Cardiac muscle cell (in vitro differentiated cells and primary cell): ENCODE data around the gene CBFA2T3. TPM values are rescaled to one million over a fixed set of nuclear protein-coding genes. Genes with fewer than 3 reads are reported as not detected.
A peak's percentile ranks its signal among the peaks of the same experiment; 100 is the strongest.

Experiments used
- DNase-seq, 2 donors: peaks; one replicate each; pipeline versions ENCODE4 v3.0.0 to v3.0.0-alpha.2; 2010 to 2017; ENCODE audit warnings: low read depth in 1 of 2, low spot score in 1 of 2
- H3K27ac ChIP-seq: fragments of 200-600 bp; sonication (generic); 2 replicates; pipeline ENCODE4 v1.5.1; 2016
- H3K27me3 ChIP-seq: fragments of 200-600 bp; sonication (generic); 2 replicates; pipeline ENCODE4 v1.6.0; 2016; ENCODE audit warnings: control low read depth
- H3K36me3 ChIP-seq: fragments of 200-600 bp; sonication (generic); 2 replicates; pipeline ENCODE4 v1.5.1; 2016; ENCODE audit warnings: control low read depth
- H3K4me1 ChIP-seq: fragments of 200-600 bp; sonication (generic); 2 replicates; pipeline ENCODE4 v1.8.1; 2017; ENCODE audit warnings: low read depth, mild to moderate bottlenecking, mixed run types
- H3K4me3 ChIP-seq: fragments of 200-600 bp; sonication (generic); 2 replicates; pipeline ENCODE4 v1.5.1; 2016; ENCODE audit warnings: mild to moderate bottlenecking
- H3K9me3 ChIP-seq: fragments of 200-600 bp; sonication (generic); 2 replicates; pipeline ENCODE4 v1.5.1; 2017; ENCODE audit warnings: low read depth, mild to moderate bottlenecking, control low read depth
- CTCF ChIP-seq: IDR thresholded peaks from 2 replicates; pipeline ENCODE4 v1.5.1; 2012; ENCODE audit warnings: low read depth, mild to moderate bottlenecking, low read length
- polyA plus RNA-seq: library from polyadenylated mRNA; unstranded; fragments of >200 nt; fragmentation: Nextera tagmentation; extraction: Ambion mirVana; gene quantifications from 2 replicates; pipeline ENCODE4 v1.2.1, GENCODE V29; 2016
- total RNA-seq: library from RNA; depleted of rRNA; stranded (reverse); fragments of >200 nt; gene quantifications from 2 replicates; pipeline ENCODE4 v1.2.3, GENCODE V29; 2016

Gene CBFA2T3
- total and polyA plus RNA-seq, 2 experiments from 2014 or later = 0.69 to 1.5 TPM

GRCh38 chr16:88905563-88905962, 71.4 kb downstream of the CBFA2T3 start:
- no peaks in the 10 kb centered on the region for H3K27me3 ChIP-seq
- no peaks in the 10 kb centered on the region for H3K9me3 ChIP-seq
- no peak overlapping the region for H3K27ac ChIP-seq
- TF ChIP-seq CTCF = no peak
- peak in 1 of 2 donors; percentile 33 for DNase-seq
- no peaks in the 10 kb centered on the region for H3K36me3 ChIP-seq
- H3K4me3 ChIP-seq = no peak overlapping the region
- H3K4me1 ChIP-seq = no peaks in the 10 kb centered on the region

GRCh38 chr16:88904676-88905365, 72.2 kb downstream of the CBFA2T3 start:
- no peak for DNase-seq
- no peak overlapping the region for H3K4me3 ChIP-seq
- no peaks in the 10 kb centered on the region for H3K36me3 ChIP-seq
- no peak for TF ChIP-seq CTCF
- H3K4me1 ChIP-seq = no peaks in the 10 kb centered on the region
- no peak overlapping the region for H3K27ac ChIP-seq
- H3K9me3 ChIP-seq = no peaks in the 10 kb centered on the region
- H3K27me3 ChIP-seq = no peaks in the 10 kb centered on the region

GRCh38 chr16:88903267-88903666, 73.7 kb downstream of the CBFA2T3 start:
- Histone ChIP-seq H3K36me3 (no peaks in the 10 kb centered on the region), H3K9me3 (no peaks in the 10 kb centered on the region), H3K27ac (no peak overlapping the region), H3K4me1 (no peaks in the 10 kb centered on the region), H3K4me3 (no peak overlapping the region), H3K27me3 (no peaks in the 10 kb centered on the region)
- no peak for TF ChIP-seq CTCF
- no peak for DNase-seq

GRCh38 chr16:88902744-88903143, 74.3 kb downstream of the CBFA2T3 start:
- H3K4me1 ChIP-seq = no peaks in the 10 kb centered on the region
- H3K36me3 ChIP-seq = no peaks in the 10 kb centered on the region
- DNase-seq = no peak
- no peak overlapping the region for H3K27ac ChIP-seq
- no peaks in the 10 kb centered on the region for H3K27me3 ChIP-seq
- no peak overlapping the region for H3K4me3 ChIP-seq
- H3K9me3 ChIP-seq = no peaks in the 10 kb centered on the region
- TF ChIP-seq CTCF = no peak

GRCh38 chr16:88901718-88902337, 75.2 kb downstream of the CBFA2T3 start:
- Histone ChIP-seq H3K4me1 (no peaks in the 10 kb centered on the region), H3K27ac (no peak overlapping the region)

More at GRCh38 chr16:88901718-88902337, 75.2 kb downstream of the CBFA2T3 start:
- no peaks in the 10 kb centered on the region for H3K36me3 ChIP-seq
- no peak overlapping the region for H3K4me3 ChIP-seq
- no peaks in the 10 kb centered on the region for H3K9me3 ChIP-seq
- H3K27me3 ChIP-seq = no peaks in the 10 kb centered on the region
- no peak for TF ChIP-seq CTCF
- no peak for DNase-seq
